HepG2 (cell line): Measurements from ENCODE around the gene CAT. TPM values are rescaled to one million over a fixed set of nuclear protein-coding genes. Genes with fewer than 3 reads are reported as not detected.

Experiments
- ATAC-seq: fragments of 200-7000 bp; cut with Tn5 transposase; 3 replicates; pipeline ENCODE4 v1.9.1; 2020; ENCODE audit warnings: mild to moderate bottlenecking, moderate library complexity
- BruUV-seq: library from RNA; stranded (reverse); fragments of 400-500 nt; replicated peaks from 2 replicates; lab custom pipeline; 2021; lab: Mats Ljungman, UMichigan
- CTCF ChIA-PET: fragments of 300-600 bp; formaldehyde crosslinking; extraction: SDS; loops from one replicate; lab custom pipeline; 2021; ENCODE audit warnings: low total read pairs, inconsistent platforms, low intra/inter-chr PET ratio; lab: Yijun Ruan, JAX
- POLR2A ChIA-PET: fragments of 350-600 bp; sonication (Branson Sonifier 250); formaldehyde crosslinking; loops from one replicate; lab custom pipeline; 2020; ENCODE audit warnings: antibody characterized with exemption, inconsistent platforms; lab: Yijun Ruan, JAX
- DNase-seq: peaks from one replicate; pipeline ENCODE4 v3.0.0-alpha.2; 2015; ENCODE audit warnings: low spot score
- FAIRE-seq: peaks from 3 replicates; lab custom pipeline; 2011; peaks lifted over from hg19 to GRCh38; lab: Jason Lieb, UNC
- H2AFZ ChIP-seq: one replicate; pipeline ENCODE4 v1.6.1; 2011; ENCODE audit warnings: low read length, inconsistent platforms
- H3K27ac ChIP-seq: fragments of 300-600 bp; 3 replicates; pipeline ENCODE4 v1.8.0; 2011; ENCODE audit warnings: mixed run types, mild to moderate bottlenecking, mixed read lengths, low read length, inconsistent platforms; ENCODE audit not compliant: insufficient read depth; ENCODE audit errors: extremely low read length
- H3K27me3 ChIP-seq, 2 experiments: fragments of 200-600 bp in 1 of 2; 2 replicates in 1 of 2; 3 replicates in 1 of 2; pipeline versions ENCODE4 v1.6.0 to v1.8.0; 2011; ENCODE audit warnings: low read length in 2 of 2, mild to moderate bottlenecking in 2 of 2, moderate library complexity in 2 of 2, inconsistent platforms in 1 of 2; ENCODE audit not compliant: insufficient read depth in 2 of 2, control insufficient read depth in 1 of 2
- H3K36me3 ChIP-seq, 2 experiments: fragments of 200-600 bp in 1 of 2; replicated peaks in 1 of 2; 2 replicates in 1 of 2; 3 replicates in 1 of 2; pipeline versions ENCODE4 v1.5.1 to v1.8.0; 2011; ENCODE audit warnings: low read length in 2 of 2, inconsistent platforms in 1 of 2; ENCODE audit not compliant: insufficient read depth in 2 of 2, control insufficient read depth in 1 of 2
- H3K4me1 ChIP-seq: 2 replicates; pipeline ENCODE4 v1.5.1; 2012; ENCODE audit warnings: low read length, inconsistent platforms; ENCODE audit not compliant: insufficient read depth
- H3K4me2 ChIP-seq: 2 replicates; pipeline ENCODE4 v1.6.0; 2011; ENCODE audit warnings: low read depth, low read length, inconsistent platforms
- H3K4me3 ChIP-seq, 3 experiments: fragments of 200-600 bp in 1 of 3; sonication (generic), shearing (Covaris generic) in 1 of 3; replicated peaks in 1 of 3; 2 replicates each; pipeline ENCODE4 v1.5.1; 2011 to 2016; ENCODE audit warnings: low read length in 3 of 3, inconsistent platforms in 2 of 3, low read depth in 2 of 3, mild to moderate bottlenecking in 2 of 3, control low read depth in 1 of 3, mixed read lengths in 1 of 3; ENCODE audit not compliant: insufficient read depth in 1 of 3
- H3K79me2 ChIP-seq: one replicate; pipeline ENCODE4 v1.6.1; 2011; ENCODE audit warnings: low read length, inconsistent platforms; ENCODE audit not compliant: insufficient read depth
- H3K9ac ChIP-seq: 2 replicates; pipeline ENCODE4 v1.6.0; 2011; ENCODE audit warnings: mild to moderate bottlenecking, low read depth, low read length, inconsistent platforms; ENCODE audit not compliant: insufficient read depth
- H3K9me3 ChIP-seq: 2 replicates; pipeline ENCODE4 v1.5.1; 2012; ENCODE audit warnings: mild to moderate bottlenecking, low read length
- H4K20me1 ChIP-seq: 2 replicates; pipeline ENCODE4 v1.6.0; 2011; ENCODE audit warnings: inconsistent platforms, mild to moderate bottlenecking, low read length, moderate library complexity; ENCODE audit not compliant: insufficient read depth
- FOXA1 ChIP-seq, 2 experiments: fragments of 450-650 bp in 1 of 2; sonication (generic) in 1 of 2; formaldehyde crosslinking in 1 of 2; IDR thresholded peaks; 2 replicates each; pipeline versions ENCODE4 v1.4.0 to v1.6.1; 2016 to 2020; ENCODE audit warnings: missing genetic modification reagents in 1 of 2
- MYNN ChIP-seq: sonication (generic); formaldehyde crosslinking; IDR thresholded peaks from 2 replicates; pipeline ENCODE4 v1.4.0; 2020; ENCODE audit warnings: mild to moderate bottlenecking, low read depth, missing genetic modification reagents
- SKI ChIP-seq: fragments of 450-650 bp; IDR thresholded peaks from one replicate; pipeline ENCODE4 v1.6.1; 2018; ENCODE audit warnings: mild to moderate bottlenecking; ENCODE audit not compliant: partially characterized antibody
- YEATS4 ChIP-seq: sonication (generic); formaldehyde crosslinking; IDR thresholded peaks from 2 replicates; pipeline ENCODE4 v1.4.0; 2020; ENCODE audit warnings: missing genetic modification reagents, borderline replicate concordance
- ZEB1 ChIP-seq: IDR thresholded peaks from 2 replicates; pipeline ENCODE4 v1.6.1; 2012; ENCODE audit warnings: mild to moderate bottlenecking, low read depth, inconsistent platforms; ENCODE audit not compliant: insufficient replicate concordance
- ZNF121 ChIP-seq: sonication (generic); formaldehyde crosslinking; IDR thresholded peaks from 2 replicates; pipeline ENCODE4 v1.5.0; 2020; ENCODE audit warnings: mild to moderate bottlenecking, missing genetic modification reagents
- ZNF329 ChIP-seq: sonication (generic); formaldehyde crosslinking; IDR thresholded peaks from 2 replicates; pipeline ENCODE4 v1.9.0; 2021; ENCODE audit warnings: low read depth, mild to moderate bottlenecking, missing genetic modification reagents
- ZNF562 ChIP-seq: sonication (generic); formaldehyde crosslinking; IDR thresholded peaks from 2 replicates; pipeline ENCODE4 v1.8.0; 2022; ENCODE audit warnings: missing genetic modification reagents, borderline replicate concordance
- ZSCAN22 ChIP-seq: sonication (generic); formaldehyde crosslinking; IDR thresholded peaks from 2 replicates; pipeline ENCODE4 v1.4.0; 2020; ENCODE audit warnings: mild to moderate bottlenecking, missing genetic modification reagents
- WGBS: methylation state at CpG from one replicate; pipeline ENCODE4 v1.1.6; 2017; ENCODE audit warnings: low lambda C conversion rate; 5-methylcytosine and 5-hydroxymethylcytosine counted together
- in situ Hi-C: cut with HindIII; loops from 2 replicates; pipeline ENCODE4 v1.10.0; 2017; ENCODE audit warnings: low pct_unique_long_range_greater_than_20kb; ENCODE audit not compliant: extremely low pct_ligation_motif_present
- intact Hi-C: fragments of 100-400 bp; cut with micrococcal nuclease; formaldehyde crosslinking; loops from one replicate; pipeline ENCODE4 v1.10.0; 2022; ENCODE audit not compliant: unreplicated experiment
- polyA plus RNA-seq, 8 experiments: library from polyadenylated mRNA; depleted of rRNA in 3 of 8; stranded (reverse) in 7 of 8; unstranded in 1 of 8; fragments of >200 nt; fragmentation: Illumina TruSeq in 4 of 8; extraction: Trizol in 4 of 8; gene quantifications; 2 replicates each; pipeline versions ENCODE4 v1.2.1 to v1.2.3, GENCODE V29; 2011 to 2016; ENCODE audit warnings: low read depth in 4 of 8, missing spikeins in 1 of 8, mixed read lengths in 1 of 8; ENCODE audit not compliant: insufficient read depth in 1 of 8
- total RNA-seq, 5 experiments: library from RNA; depleted of rRNA; stranded (reverse); fragments of >200 nt; fragmentation: Illumina TruSeq; extraction: Trizol; gene quantifications; 2 replicates each; pipeline ENCODE4 v1.2.3, GENCODE V29; 2016; ENCODE audit warnings: low read depth in 1 of 5
- TF ChIP-seq, protein P1 (sequence below): sonication (generic); formaldehyde crosslinking; IDR thresholded peaks from 2 replicates; pipeline ENCODE4 v1.8.0; 2022; ENCODE audit warnings: missing genetic modification reagents, mild to moderate bottlenecking, borderline replicate concordance
- TF ChIP-seq, protein P2 (sequence below): sonication (generic); formaldehyde crosslinking; IDR thresholded peaks from 2 replicates; pipeline ENCODE4 v1.4.0; 2020; ENCODE audit warnings: mild to moderate bottlenecking, missing genetic modification reagents
- TF ChIP-seq, protein P3 (sequence below): sonication (generic); formaldehyde crosslinking; IDR thresholded peaks from 2 replicates; pipeline ENCODE4 v1.4.0; 2020; ENCODE audit warnings: missing genetic modification reagents

The CAT gene
- total and polyA plus RNA-seq, 2 of the 13 experiments (the other 11 are each of a cell fraction or from before 2014, with no cell fraction given), result 107 to 136 TPM

DNA sequence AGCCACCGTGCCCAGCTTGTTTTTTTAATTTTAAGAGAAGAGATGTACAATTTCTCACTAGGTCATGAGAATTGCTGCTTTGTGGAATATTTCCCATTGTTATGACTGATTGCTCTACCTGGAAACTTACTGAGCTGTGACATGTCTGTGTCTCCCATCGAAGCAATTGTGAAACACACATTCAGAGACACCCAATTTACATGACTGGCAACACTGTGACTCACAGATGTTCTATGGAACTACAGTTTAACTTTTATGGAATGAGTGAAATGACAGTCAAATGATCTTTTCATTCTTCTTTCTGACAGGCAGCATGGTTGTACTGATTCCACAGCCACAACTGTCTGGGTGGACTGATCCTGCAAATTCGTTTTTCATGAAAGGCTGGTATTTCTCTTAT, 42.6 kb downstream of the CAT start:
- BruUV-seq, result no TSS peak
- no peaks in the 10 kb centered on the region for H3K36me3 ChIP-seq
- no peak overlapping the region for H3K27ac ChIP-seq
- no peak overlapping the region for H3K4me3 ChIP-seq
- H3K79me2 ChIP-seq, result no peaks in the 10 kb centered on the region
- TF ChIP-seq ZSCAN22 (no peak), ZNF329 (CRISPR knock-in tag) (no peak), SKI (no peak), ZEB1 (no peak), MYNN (CRISPR knock-in tag) (no peak), YEATS4 (CRISPR knock-in tag) (no peak), ZNF562 (no peak), FOXA1 (IDR thresholded peaks at IDR 0.05) (no peak), FOXA1 (CRISPR knock-in tag; IDR thresholded peaks at IDR 0.05) (no peak), ZNF121 (CRISPR knock-in tag) (no peak)
- TF ChIP-seq, protein P1, sequence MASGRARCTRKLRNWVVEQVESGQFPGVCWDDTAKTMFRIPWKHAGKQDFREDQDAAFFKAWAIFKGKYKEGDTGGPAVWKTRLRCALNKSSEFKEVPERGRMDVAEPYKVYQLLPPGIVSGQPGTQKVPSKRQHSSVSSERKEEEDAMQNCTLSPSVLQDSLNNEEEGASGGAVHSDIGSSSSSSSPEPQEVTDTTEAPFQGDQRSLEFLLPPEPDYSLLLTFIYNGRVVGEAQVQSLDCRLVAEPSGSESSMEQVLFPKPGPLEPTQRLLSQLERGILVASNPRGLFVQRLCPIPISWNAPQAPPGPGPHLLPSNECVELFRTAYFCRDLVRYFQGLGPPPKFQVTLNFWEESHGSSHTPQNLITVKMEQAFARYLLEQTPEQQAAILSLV, result no peak
- TF ChIP-seq, protein P2, sequence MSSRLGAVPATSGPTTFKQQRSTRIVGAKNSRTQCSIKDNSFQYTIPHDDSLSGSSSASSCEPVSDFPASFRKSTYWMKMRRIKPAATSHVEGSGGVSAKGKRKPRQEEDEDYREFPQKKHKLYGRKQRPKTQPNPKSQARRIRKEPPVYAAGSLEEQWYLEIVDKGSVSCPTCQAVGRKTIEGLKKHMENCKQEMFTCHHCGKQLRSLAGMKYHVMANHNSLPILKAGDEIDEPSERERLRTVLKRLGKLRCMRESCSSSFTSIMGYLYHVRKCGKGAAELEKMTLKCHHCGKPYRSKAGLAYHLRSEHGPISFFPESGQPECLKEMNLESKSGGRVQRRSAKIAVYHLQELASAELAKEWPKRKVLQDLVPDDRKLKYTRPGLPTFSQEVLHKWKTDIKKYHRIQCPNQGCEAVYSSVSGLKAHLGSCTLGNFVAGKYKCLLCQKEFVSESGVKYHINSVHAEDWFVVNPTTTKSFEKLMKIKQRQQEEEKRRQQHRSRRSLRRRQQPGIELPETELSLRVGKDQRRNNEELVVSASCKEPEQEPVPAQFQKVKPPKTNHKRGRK (CRISPR knock-in tag), result no peak
- TF ChIP-seq, protein P3, sequence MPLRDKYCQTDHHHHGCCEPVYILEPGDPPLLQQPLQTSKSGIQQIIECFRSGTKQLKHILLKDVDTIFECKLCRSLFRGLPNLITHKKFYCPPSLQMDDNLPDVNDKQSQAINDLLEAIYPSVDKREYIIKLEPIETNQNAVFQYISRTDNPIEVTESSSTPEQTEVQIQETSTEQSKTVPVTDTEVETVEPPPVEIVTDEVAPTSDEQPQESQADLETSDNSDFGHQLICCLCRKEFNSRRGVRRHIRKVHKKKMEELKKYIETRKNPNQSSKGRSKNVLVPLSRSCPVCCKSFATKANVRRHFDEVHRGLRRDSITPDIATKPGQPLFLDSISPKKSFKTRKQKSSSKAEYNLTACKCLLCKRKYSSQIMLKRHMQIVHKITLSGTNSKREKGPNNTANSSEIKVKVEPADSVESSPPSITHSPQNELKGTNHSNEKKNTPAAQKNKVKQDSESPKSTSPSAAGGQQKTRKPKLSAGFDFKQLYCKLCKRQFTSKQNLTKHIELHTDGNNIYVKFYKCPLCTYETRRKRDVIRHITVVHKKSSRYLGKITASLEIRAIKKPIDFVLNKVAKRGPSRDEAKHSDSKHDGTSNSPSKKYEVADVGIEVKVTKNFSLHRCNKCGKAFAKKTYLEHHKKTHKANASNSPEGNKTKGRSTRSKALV (CRISPR knock-in tag), result no peak
- no peak overlapping the region for H3K9ac ChIP-seq
- in situ Hi-C loops, result loop anchor here (25.0 kb wide), 1 partner anchor 494 kb away; no protein-coding TSS in a partner anchor
- H3K9me3 ChIP-seq, result no peaks in the 10 kb centered on the region
- no peaks in the 10 kb centered on the region for H4K20me1 ChIP-seq
- CTCF ChIA-PET, result no interaction called here
- no peak for ATAC-seq
- intact Hi-C loops, result no loop called here
- 52% methylated on average over 3 of the region's 3 CpGs for WGBS
- H2AFZ ChIP-seq, result no peak overlapping the region
- DNase-seq, result no peak
- no peak for FAIRE-seq
- no peaks in the 10 kb centered on the region; a peak in 1 of 5 replicates for H3K27me3 ChIP-seq
- no peak overlapping the region for H3K4me2 ChIP-seq
- POLR2A ChIA-PET, result no interaction called here
- peaks cover 26% of the 10 kb centered on the region for H3K4me1 ChIP-seq
